ENCODE data around the gene SLC22A23.

- no peak for TF ChIP-seq EZH2 (IDR thresholded peaks at IDR 0.05; ENCODE audit: insufficient read depth, poor library complexity, severe bottlenecking)
- TF ChIP-seq EZH2phosphoT487 (IDR thresholded peaks at IDR 0.05; ENCODE audit: insufficient read depth, low read depth): no peak
Measured at GRCh38 chr6:3287976-3288707, 168.7 kb downstream of the SLC22A23 start.
